NOMO-1 treated with DMSO at 0.1 percent for 48 hours (cell line): ENCODE results near the gene MDK.
"Not testable (repeated sequence)": the region's sequence is repeated elsewhere in the genome, so short reads cannot be mapped to it uniquely, and the experiment has no call there.

Source experiments
- DNase-seq: peaks from one replicate; lab custom pipeline; 2025; ENCODE audit not compliant: unreplicated experiment; lab: John Stamatoyannopoulos, UW

MDK gene

GRCh38 chr11:46367244-46367915 lies 14.1 kb upstream of the MDK start:
- peak; percentile 37 for DNase-seq

GRCh38 chr11:46367916-46368267 lies 13.6 kb upstream of the MDK start:
- DNase-seq: no peak

GRCh38 chr11:46369458-46370152 lies 11.9 kb upstream of the MDK start:
- peak; percentile 27 for DNase-seq

- DNase-seq: no peak
Measured at GRCh38 chr11:46370253-46370652, 11.2 kb upstream of the MDK start.

GRCh38 chr11:46371262-46371661 lies 10.2 kb upstream of the MDK start:
- not testable (repeated sequence) for DNase-seq

GRCh38 chr11:46372086-46372485 lies 9.4 kb upstream of the MDK start:
- no peak for DNase-seq

GRCh38 chr11:46372501-46372900 lies 9.0 kb upstream of the MDK start:
- not testable (repeated sequence) for DNase-seq

GRCh38 chr11:46373787-46374740 lies 7.4 kb upstream of the MDK start:
- DNase-seq: no peak

- DNase-seq: no peak
Measured at GRCh38 chr11:46374815-46375214, 6.7 kb upstream of the MDK start.

GRCh38 chr11:46375392-46376101 lies 5.9 kb upstream of the MDK start:
- no peak for DNase-seq

GRCh38 chr11:46376258-46377050 lies 5.0 kb upstream of the MDK start:
- DNase-seq: no peak

- no peak for DNase-seq
Measured at GRCh38 chr11:46377290-46377689, 4.2 kb upstream of the MDK start.

GRCh38 chr11:46377831-46378230 lies 3.6 kb upstream of the MDK start:
- no peak for DNase-seq

- no peak for DNase-seq
Measured at GRCh38 chr11:46378296-46378695, 3.2 kb upstream of the MDK start.

- no peak for DNase-seq
Measured at GRCh38 chr11:46378811-46379481, 2.5 kb upstream of the MDK start.

GRCh38 chr11:46379482-46380293 lies 1.8 kb upstream of the MDK start:
- DNase-seq: not testable (repeated sequence)

- no peak for DNase-seq
Measured at GRCh38 chr11:46380340-46381047, 975 bp upstream of the MDK start.
